Stimulated activated memory B cell treated with anti-CD40 and anti-IgM and Interleukin-4, amounts not matched to agents 10 μg/mL and 1 μg/mL and 100 μg/mL, for 72 hours (primary cell): ENCODE data around the gene KIF5C.

ENCODE experiments used
- ATAC-seq: fragments of 150-1000 bp; cut with Tn5 transposase; 2 replicates; pipeline ENCODE4 v1.10.0; 2021
- H3K27ac Mint-ChIP-seq: one replicate; pipeline ENCODE4 v1.8.0; 2022; ENCODE audit warnings: mild to moderate bottlenecking, mixed read lengths
- H3K27me3 Mint-ChIP-seq: one replicate; pipeline ENCODE4 v1.8.0; 2022; ENCODE audit warnings: mixed read lengths
- H3K36me3 Mint-ChIP-seq: one replicate; pipeline ENCODE4 v1.8.0; 2022; ENCODE audit warnings: mixed read lengths
- H3K4me1 Mint-ChIP-seq: one replicate; pipeline ENCODE4 v1.8.0; 2022; ENCODE audit warnings: mixed read lengths
- H3K4me3 Mint-ChIP-seq: one replicate; pipeline ENCODE4 v1.8.0; 2022; ENCODE audit warnings: mild to moderate bottlenecking, moderate library complexity, mixed read lengths
- H3K9me3 Mint-ChIP-seq: one replicate; pipeline ENCODE4 v1.8.0; 2022; ENCODE audit warnings: mixed read lengths

The KIF5C gene

DNA sequence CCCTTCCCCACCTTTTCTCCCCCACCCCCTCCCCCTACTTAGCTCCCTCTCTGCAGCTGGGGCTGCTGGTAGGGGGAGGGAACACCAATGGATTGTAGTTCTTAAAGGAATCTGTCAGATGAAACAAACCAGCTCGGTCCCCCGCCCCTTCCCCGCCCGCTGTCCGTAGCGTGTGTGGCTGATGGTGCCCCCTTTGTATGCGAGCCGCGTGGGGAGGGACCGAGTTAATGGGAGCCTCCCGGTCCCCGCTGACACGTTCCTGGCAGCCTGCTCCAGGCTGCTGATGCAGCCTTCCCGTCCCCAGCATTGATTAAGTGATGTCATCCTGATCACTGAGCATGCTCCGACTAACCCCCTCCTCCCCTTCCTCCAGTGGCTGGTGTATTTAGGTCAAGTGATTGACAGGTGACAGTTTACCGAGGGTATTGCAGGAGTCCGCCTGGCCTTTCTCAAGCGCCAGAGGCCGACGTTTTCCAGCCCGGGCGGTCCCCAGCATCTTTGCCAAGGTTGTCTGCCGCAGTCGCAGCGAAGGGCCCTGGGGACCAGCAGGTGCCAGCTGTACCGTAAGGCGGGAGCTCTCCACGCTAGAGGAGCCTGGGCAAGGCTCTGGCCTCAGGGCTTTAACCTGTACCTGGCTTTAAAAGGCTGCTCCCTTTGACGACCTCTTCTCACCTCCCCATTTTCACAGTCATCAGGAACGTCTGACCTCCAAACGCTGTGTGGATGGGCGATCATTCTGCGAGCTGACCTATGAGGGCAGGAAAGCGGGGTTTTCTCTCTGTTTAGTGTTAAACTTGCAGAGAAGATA, 1.8 kb downstream of the KIF5C start:
- ATAC-seq: peak; percentile 25
- no peaks in the 10 kb centered on the region for H3K36me3 Mint-ChIP-seq
- H3K9me3 Mint-ChIP-seq: no peaks in the 10 kb centered on the region
- H3K4me1 Mint-ChIP-seq: peaks cover 14% of the 10 kb centered on the region
- peaks cover 9% of the 10 kb centered on the region for H3K27me3 Mint-ChIP-seq
- H3K4me3 Mint-ChIP-seq: peak overlapping the region; percentile 80
- H3K27ac Mint-ChIP-seq: peak overlapping the region; percentile 30

DNA sequence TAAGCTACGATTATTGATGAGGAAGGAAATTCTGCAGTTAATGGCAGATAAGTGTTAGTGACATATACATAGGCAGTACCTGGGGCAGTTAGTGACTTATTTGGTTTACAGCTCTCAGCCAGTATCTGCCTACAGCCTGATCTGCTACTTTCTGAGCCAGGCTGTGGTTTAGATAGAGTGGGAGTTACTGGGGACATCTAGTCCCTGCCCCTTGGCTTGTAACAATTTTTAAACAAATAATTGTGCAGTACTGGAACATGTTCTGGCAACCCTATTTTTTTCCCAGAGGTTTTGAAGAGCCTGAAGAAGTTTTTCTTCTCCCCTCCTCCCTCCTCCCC, 2.3 kb downstream of the KIF5C start:
- H3K9me3 Mint-ChIP-seq: no peaks in the 10 kb centered on the region
- no peak overlapping the region for H3K27ac Mint-ChIP-seq
- no peaks in the 10 kb centered on the region for H3K36me3 Mint-ChIP-seq
- no peak for ATAC-seq
- peak overlapping the region; percentile 80 for H3K4me3 Mint-ChIP-seq
- peaks cover 12% of the 10 kb centered on the region for H3K27me3 Mint-ChIP-seq
- H3K4me1 Mint-ChIP-seq: peaks cover 14% of the 10 kb centered on the region

DNA sequence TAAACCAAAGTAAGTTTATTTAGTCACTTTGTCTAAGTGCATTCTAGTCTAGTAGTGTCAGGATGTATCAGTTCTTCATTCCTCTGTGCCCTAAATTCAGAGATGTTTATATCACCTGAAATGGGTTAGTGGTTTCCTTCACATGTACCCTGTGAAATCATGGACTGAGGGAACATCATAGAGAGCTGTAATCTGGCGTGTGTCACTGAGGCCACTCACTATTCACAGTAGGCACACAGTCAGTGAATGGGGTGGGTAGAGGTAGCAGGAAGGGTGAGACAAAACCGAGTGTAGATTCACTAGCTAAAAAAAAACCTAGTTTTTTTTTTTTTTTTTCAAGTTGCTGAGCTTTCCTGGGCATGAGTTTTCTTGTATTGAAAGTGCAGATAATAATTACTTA, 5.6 kb downstream of the KIF5C start:
- H3K4me1 Mint-ChIP-seq: peaks cover 14% of the 10 kb centered on the region
- H3K27me3 Mint-ChIP-seq: peaks cover 9% of the 10 kb centered on the region
- ATAC-seq: no peak

DNA sequence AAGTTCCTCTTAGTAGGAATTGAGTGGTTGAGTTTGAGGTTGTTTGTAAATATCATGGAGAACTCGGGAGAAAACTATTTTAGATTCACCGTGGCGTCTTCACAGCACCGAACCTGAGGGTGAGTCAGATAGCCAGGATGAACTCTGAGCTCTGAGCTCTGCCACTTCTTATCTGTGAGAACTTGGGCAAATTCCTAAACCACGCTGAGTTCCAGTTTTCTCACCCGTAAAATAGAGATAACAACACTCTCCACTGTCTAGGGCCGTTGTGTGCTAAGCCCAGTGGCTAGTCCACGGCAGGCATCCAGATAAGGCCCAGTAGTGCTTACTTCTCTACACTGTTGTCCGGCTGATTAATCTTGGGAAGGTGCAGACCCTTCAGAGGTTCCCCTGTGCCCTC, 7.0 kb downstream of the KIF5C start:
- Mint-ChIP-seq H3K4me1 (peaks cover 4% of the 10 kb centered on the region), H3K9me3 (no peaks in the 10 kb centered on the region), H3K27me3 (peaks cover 9% of the 10 kb centered on the region), H3K4me3 (no peak overlapping the region), H3K36me3 (peaks cover 5% of the 10 kb centered on the region), H3K27ac (no peak overlapping the region)
- no peak for ATAC-seq

More for the DNA sequence above, 5.6 kb downstream of the KIF5C start:
- Mint-ChIP-seq H3K27ac (no peak overlapping the region), H3K9me3 (no peaks in the 10 kb centered on the region), H3K36me3 (peaks cover 5% of the 10 kb centered on the region), H3K4me3 (no peak overlapping the region)

DNA sequence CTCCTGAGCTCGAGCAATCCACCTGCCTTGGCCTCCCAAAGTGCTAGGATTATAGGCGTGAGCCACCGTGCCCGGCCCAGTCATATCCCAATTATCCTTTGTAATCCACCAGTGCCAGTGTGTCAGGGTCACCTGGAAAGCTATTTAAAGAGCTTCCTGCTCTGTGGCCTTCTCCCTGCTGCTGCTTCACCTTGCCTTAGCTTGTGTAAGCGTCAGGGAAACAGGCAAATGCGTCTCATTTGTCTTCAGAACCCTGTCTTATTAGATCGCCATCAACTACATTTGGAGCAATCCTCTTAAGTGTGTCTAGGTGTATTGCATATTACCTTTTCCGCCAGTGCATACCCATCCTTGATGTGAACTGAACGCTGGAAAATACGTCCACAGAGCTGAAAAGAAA, 10.2 kb downstream of the KIF5C start:
- peaks cover 16% of the 10 kb centered on the region for H3K4me1 Mint-ChIP-seq
- no peak for ATAC-seq
- H3K9me3 Mint-ChIP-seq: no peaks in the 10 kb centered on the region
- H3K4me3 Mint-ChIP-seq: no peak overlapping the region
- peaks cover 29% of the 10 kb centered on the region for H3K27me3 Mint-ChIP-seq
- H3K36me3 Mint-ChIP-seq: peaks cover 5% of the 10 kb centered on the region
- no peak overlapping the region for H3K27ac Mint-ChIP-seq

DNA sequence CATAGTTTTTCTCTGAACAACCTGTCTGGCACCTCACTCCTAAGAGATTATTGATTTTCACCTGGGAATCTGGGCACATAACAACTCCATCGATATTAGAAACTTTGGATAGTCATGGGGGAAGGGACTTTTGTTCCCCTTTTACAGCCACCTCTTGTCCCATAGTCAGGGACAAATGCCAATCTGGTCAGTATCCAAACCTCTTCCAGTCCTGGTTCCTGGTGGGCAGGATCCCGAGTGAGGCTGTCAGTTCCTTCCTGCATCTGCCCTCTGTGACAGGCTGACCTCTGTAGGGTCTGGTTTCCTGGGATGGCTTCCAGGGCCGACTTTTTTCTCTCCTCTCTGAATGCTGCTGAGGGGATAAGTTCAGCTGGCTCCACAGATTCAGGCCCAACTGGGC, 11.0 kb downstream of the KIF5C start:
- Mint-ChIP-seq H3K9me3 (no peaks in the 10 kb centered on the region), H3K27me3 (peaks cover 33% of the 10 kb centered on the region), H3K4me3 (no peak overlapping the region), H3K4me1 (peaks cover 16% of the 10 kb centered on the region), H3K36me3 (peaks cover 5% of the 10 kb centered on the region), H3K27ac (no peak overlapping the region)
- ATAC-seq: no peak

DNA sequence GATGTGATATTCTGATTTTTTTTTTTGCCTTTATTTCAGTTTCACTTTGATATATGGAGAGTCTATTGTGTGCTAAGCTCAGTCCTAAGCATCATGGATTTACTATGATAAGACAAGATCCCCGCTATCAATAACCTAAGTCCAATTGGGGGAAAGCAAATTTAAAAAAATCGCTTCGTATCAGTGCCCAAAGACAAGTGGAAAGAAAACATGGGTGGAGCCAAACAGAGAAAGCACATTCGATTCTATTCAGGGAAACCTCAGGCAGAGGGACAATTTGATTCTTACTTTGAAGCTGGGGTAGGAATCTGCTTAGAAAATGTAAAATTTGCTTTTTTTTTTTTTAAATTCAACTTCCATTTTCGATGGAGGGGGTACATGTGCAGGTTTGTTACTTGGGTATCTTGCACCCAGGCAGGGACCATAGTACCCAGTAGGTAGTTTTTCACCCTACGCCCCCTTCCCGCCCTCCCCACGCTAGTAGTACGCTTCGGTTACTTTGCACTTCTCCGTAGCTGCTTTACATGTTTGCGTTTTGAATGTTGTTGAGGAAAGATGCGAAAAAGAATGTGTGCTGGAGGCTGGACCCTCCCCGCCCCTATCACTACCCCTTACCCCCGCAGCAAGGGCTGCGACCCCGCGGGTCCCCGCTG, 12.4 kb downstream of the KIF5C start:
- Mint-ChIP-seq H3K4me1 (peaks cover 16% of the 10 kb centered on the region), H3K27ac (no peak overlapping the region), H3K27me3 (peaks cover 29% of the 10 kb centered on the region), H3K9me3 (no peaks in the 10 kb centered on the region), H3K4me3 (peak overlapping the region; percentile 78), H3K36me3 (peaks cover 4% of the 10 kb centered on the region)
- peak; percentile 12 for ATAC-seq

DNA sequence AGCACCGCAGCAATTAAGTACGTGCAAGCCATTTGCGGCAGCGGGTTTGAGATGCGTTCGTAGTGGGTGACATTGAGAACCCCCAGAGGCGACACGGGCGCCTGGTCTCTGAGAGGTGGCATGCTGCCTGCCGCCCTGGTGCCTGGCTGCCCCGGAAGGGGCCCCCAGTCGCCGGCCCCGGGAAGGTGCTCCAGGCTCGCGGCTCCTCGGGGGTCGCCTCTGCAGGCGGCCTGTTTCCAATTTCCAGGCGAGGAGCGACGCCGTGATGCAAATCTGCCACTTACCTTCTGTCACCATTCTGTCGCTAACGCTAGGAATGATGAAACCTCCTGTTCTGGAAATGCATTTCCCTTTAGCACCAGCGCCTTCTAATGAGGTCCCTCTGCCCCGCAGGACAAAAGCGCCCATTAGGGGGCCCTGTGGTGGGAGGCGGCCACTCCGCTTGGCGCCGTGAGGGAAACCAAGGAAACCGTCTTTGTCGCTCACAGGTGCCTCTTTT, 13.0 kb downstream of the KIF5C start:
- Mint-ChIP-seq H3K9me3 (peaks cover under 1% of the 10 kb centered on the region), H3K4me3 (peak overlapping the region; percentile 78), H3K27ac (no peak overlapping the region), H3K4me1 (peaks cover 16% of the 10 kb centered on the region), H3K27me3 (peaks cover 28% of the 10 kb centered on the region), H3K36me3 (peaks cover 1% of the 10 kb centered on the region)
- peak; percentile 64 for ATAC-seq

DNA sequence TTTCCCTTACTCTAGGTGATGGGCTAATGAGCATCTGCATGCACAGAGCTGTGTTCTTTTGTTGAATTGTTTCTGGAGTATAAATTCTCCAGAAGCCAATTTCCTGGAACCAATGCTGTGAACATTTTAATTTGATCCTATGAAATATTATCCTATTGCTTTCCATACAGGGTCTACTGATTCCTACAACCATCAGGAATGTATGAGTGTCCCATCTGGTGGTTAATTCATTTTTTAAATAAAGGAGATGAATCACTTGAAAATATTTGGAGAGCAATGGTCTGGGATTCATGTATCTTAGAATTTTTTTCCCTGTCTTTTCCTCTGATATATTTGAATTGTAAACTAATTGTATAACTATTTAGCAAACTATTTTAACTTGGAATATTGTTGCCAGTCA, 14.0 kb downstream of the KIF5C start:
- no peak for ATAC-seq
- peaks cover 11% of the 10 kb centered on the region for H3K36me3 Mint-ChIP-seq
- H3K4me3 Mint-ChIP-seq: peak overlapping the region; percentile 65
- H3K27ac Mint-ChIP-seq: no peak overlapping the region
- H3K27me3 Mint-ChIP-seq: peaks cover 37% of the 10 kb centered on the region
- H3K9me3 Mint-ChIP-seq: peaks cover 9% of the 10 kb centered on the region
- H3K4me1 Mint-ChIP-seq: peaks cover 16% of the 10 kb centered on the region

DNA sequence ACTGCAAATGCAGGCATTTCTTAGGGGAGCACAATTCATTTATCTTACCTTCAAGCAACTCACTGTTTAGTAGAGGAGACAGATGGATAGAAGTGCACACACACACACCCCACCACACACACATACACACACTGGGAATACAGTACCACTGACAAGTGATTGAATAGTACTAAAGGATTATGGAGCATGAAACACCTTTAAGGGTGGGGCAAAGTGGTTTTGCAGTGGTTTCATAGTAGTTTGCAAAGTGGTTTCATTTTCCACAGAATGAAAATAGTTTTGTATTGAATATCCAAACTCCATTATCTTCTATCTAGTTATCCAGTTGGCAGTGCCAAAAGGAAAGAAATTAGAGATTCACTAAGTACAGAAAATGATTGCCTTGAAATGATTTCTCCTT, 18.9 kb downstream of the KIF5C start:
- Mint-ChIP-seq H3K4me3 (no peak overlapping the region), H3K9me3 (peaks cover 9% of the 10 kb centered on the region), H3K27ac (no peak overlapping the region), H3K36me3 (peaks cover 11% of the 10 kb centered on the region), H3K4me1 (peaks cover under 1% of the 10 kb centered on the region), H3K27me3 (peaks cover 32% of the 10 kb centered on the region)
- ATAC-seq: no peak

DNA sequence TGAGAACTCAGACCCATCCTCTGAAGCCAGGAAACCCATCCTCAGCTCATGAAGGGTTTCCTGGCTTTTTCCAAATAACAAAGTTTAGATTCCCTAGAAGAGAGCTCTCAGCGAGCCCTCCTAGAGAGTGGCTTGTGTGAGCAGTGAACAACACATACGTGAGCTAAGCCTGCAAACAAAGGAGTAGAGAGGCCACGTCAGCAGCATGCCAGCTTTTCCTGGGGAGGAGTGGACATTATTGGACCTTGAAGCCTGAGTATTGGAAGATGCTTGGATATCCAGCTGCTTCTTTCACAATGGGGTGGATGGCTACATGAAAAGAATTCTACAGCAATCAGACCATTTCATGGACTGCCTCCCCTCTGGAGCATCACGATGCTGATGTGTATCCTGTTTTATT, 21.1 kb downstream of the KIF5C start:
- H3K4me3 Mint-ChIP-seq: no peak overlapping the region
- peaks cover 10% of the 10 kb centered on the region for H3K4me1 Mint-ChIP-seq

DNA sequence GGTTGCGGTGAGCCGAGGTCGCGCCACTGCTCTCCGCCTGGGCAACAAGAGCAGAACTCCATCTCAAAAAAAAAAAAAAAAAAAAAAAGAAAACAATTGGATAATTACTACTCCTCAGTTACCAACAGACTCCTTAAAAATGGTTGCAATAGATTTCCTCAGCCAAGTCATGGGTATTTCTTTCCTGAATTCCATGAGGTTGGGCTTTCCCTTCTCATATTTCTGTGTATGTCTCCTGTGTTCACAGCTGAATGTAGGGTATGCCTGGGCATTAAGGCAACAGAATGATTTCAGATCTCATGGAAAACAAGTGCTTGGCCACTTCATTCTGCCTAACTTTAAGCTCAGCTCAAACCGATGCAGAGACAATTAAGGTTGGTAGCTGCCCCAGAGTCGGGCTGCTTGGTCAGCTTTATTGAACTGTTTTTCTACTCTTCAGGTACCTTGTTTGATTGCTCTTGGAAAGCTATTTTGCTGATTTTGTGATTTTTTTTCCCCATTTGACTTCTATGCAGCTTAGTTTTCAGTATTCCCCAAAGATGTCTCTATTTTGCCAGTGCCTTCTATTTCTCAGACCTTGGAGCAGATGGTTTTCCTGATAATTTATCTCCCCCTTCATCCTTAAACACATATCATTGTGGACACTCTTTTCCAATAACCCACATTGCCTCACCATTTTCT, 24.8 kb downstream of the KIF5C start:
- Mint-ChIP-seq H3K27me3 (no peaks in the 10 kb centered on the region), H3K4me1 (peaks cover 14% of the 10 kb centered on the region), H3K27ac (no peak overlapping the region), H3K4me3 (no peak overlapping the region), H3K36me3 (no peaks in the 10 kb centered on the region), H3K9me3 (no peaks in the 10 kb centered on the region)
- no peak for ATAC-seq

More for the DNA sequence above, 21.1 kb downstream of the KIF5C start:
- no peak for ATAC-seq
- H3K27me3 Mint-ChIP-seq: peaks cover 14% of the 10 kb centered on the region
- H3K36me3 Mint-ChIP-seq: peaks cover 11% of the 10 kb centered on the region
- no peak overlapping the region for H3K27ac Mint-ChIP-seq
- H3K9me3 Mint-ChIP-seq: peaks cover 9% of the 10 kb centered on the region

DNA sequence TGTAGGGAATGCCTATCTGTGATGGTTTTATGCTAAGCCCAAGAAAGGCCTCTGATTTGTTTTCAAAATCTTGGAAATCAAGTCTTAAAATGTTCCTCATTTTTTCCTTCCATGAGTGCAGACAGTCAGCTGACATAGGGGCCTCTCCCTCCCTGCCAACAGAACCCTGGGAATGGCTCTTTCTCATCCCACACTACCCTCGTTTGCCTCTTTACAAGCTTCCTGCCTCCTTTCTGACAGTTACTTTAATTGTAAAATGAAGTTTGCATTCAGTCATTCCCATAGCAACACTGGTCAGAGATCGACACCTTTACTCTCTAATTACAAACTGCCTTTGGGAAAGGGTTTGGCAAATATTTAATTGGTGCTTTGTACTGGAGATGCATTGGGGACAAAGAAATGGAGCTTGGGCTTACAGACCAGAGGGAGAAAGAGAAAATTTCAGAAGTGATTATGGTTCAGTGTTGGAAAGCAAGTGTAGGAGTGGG, 25.4 kb downstream of the KIF5C start:
- Mint-ChIP-seq H3K4me3 (no peak overlapping the region), H3K9me3 (peaks cover 3% of the 10 kb centered on the region), H3K27ac (no peak overlapping the region), H3K36me3 (peaks cover 5% of the 10 kb centered on the region), H3K27me3 (no peaks in the 10 kb centered on the region), H3K4me1 (peaks cover 14% of the 10 kb centered on the region)
- no peak for ATAC-seq

DNA sequence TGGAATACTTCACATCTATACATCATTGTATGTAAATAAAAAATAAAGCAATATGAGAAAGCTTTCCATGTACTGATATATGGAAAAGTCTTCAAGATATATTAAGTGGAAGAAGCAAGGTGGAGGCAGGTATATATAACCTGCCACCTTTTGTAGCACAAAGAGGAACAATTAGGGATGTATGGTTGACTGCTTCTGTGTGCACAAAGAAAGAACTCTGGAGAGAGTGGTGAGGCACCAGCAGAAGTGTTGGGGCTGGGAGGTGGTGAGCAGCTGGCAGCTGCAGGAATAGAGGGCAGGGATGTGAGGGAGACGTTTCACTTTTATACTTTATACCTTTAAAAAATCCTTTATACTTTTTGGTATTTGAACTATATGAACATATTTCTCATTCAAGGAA, 26.1 kb downstream of the KIF5C start:
- peaks cover 14% of the 10 kb centered on the region for H3K4me1 Mint-ChIP-seq
- no peak overlapping the region for H3K4me3 Mint-ChIP-seq
- H3K9me3 Mint-ChIP-seq: peaks cover 4% of the 10 kb centered on the region
- H3K27me3 Mint-ChIP-seq: no peaks in the 10 kb centered on the region
- H3K27ac Mint-ChIP-seq: no peak overlapping the region
- H3K36me3 Mint-ChIP-seq: peaks cover 12% of the 10 kb centered on the region
- ATAC-seq: peak; percentile 50

DNA sequence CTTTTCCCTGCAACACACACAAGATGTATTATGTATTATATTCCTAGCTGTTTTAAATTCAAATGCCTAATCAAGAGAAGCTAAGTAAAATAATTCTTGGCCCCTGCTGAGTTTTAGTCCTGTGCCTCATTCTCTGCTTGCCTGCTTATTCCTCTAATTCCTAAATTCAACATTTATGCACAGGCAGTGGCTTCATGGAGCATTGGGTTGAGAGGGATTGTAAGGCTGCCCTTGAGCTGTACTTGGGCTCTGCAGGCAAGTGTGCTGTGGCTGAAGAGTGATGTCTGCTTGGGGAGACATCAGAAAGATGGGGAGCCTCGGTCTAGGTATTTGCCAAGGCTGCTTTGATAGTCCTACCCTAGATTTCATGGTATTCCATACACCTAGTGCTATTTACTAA, 27.8 kb downstream of the KIF5C start:
- H3K9me3 Mint-ChIP-seq: peaks cover 4% of the 10 kb centered on the region
- H3K27ac Mint-ChIP-seq: no peak overlapping the region
- no peak for ATAC-seq
- no peak overlapping the region for H3K4me3 Mint-ChIP-seq
- peaks cover 14% of the 10 kb centered on the region for H3K4me1 Mint-ChIP-seq
- H3K27me3 Mint-ChIP-seq: no peaks in the 10 kb centered on the region
- H3K36me3 Mint-ChIP-seq: peaks cover 13% of the 10 kb centered on the region
